Fibroblast of pulmonary artery (primary cell): ENCODE results near the gene BSN.

ENCODE experiments used
- DNase-seq: peaks from one replicate; pipeline ENCODE4 v3.0.0-alpha.2; 2010; ENCODE audit warnings: low read depth
- H3K4me3 ChIP-seq: replicated peaks from 2 replicates; pipeline ENCODE4 v1.5.1; 2011; ENCODE audit warnings: low read depth, mild to moderate bottlenecking, control low read depth, low read length, moderate library complexity
- CTCF ChIP-seq: IDR thresholded peaks from 2 replicates; pipeline ENCODE4 v1.5.1; 2011; ENCODE audit warnings: mild to moderate bottlenecking, control low read depth, low read length, inconsistent platforms; ENCODE audit errors: missing control alignments

BSN gene

GRCh38 chr3:49647741-49648140 is 93.5 kb downstream of the BSN start:
- no peak overlapping the region for H3K4me3 ChIP-seq
- no peak for DNase-seq

DNA sequence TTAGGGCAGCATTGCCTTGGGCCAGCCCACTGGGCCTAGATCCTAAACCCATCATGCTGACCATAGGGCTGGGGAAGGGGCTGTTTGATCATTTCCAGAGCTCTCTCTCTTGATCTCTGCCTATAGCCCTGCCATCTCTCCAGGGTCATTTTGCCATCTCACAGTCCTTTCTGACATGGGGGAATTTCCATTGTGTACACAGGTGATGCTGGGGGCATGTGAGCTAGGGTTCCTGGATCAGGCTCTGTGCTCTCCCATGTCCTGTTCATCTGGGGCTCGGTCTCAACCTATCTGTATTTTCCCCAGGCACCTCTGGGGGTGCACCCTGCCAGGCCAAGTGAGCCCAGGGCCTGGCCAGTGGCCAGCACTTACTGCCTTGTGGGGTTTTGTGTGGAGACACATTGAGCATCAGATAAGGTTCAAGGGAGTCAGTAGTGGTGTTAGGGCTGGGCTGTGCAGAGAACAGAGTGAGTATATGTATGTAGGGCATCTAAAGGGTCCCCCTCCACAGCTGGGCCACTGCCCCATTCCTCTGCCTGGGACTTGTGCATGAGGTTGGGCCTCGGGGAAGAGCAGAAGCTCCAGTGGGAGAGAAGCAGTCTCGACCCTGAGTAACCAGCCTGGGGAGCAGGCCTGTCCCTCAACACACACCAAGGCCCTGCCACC is 94.2 kb downstream of the BSN start:
- no peak for TF ChIP-seq CTCF
- no peak overlapping the region for H3K4me3 ChIP-seq
- DNase-seq: no peak

More at GRCh38 chr3:49647741-49648140, 93.5 kb downstream of the BSN start:
- TF ChIP-seq CTCF: no peak

- TF ChIP-seq CTCF: no peak
- no peak for DNase-seq
- H3K4me3 ChIP-seq: no peak overlapping the region
These were observed 95.3 kb downstream of the BSN start for GRCh38 chr3:49649576-49649975.

DNA sequence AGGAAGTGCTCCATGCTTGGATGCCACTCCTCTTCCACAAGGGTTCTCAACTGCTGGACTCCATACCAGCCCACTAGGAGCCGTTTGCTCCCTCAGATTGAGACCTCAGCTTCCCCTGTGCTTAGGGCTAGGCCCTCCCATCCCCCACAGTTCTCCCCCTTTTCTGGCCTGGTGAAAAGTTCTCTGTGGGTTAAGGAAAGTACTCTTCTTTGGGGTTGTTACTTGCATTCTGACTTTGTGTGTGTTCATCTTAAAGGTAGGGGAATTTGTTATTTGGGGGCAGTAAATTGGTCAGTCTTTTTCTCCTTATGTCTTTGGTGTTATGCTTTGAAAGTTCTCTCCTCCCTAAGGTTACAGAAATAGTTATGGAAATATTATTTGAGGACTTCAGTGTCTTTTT is 95.9 kb downstream of the BSN start:
- TF ChIP-seq CTCF: no peak
- no peak for DNase-seq
- H3K4me3 ChIP-seq: no peak overlapping the region

GRCh38 chr3:49650637-49651036 is 96.4 kb downstream of the BSN start:
- TF ChIP-seq CTCF: no peak
- no peak overlapping the region for H3K4me3 ChIP-seq
- DNase-seq: no peak

DNA sequence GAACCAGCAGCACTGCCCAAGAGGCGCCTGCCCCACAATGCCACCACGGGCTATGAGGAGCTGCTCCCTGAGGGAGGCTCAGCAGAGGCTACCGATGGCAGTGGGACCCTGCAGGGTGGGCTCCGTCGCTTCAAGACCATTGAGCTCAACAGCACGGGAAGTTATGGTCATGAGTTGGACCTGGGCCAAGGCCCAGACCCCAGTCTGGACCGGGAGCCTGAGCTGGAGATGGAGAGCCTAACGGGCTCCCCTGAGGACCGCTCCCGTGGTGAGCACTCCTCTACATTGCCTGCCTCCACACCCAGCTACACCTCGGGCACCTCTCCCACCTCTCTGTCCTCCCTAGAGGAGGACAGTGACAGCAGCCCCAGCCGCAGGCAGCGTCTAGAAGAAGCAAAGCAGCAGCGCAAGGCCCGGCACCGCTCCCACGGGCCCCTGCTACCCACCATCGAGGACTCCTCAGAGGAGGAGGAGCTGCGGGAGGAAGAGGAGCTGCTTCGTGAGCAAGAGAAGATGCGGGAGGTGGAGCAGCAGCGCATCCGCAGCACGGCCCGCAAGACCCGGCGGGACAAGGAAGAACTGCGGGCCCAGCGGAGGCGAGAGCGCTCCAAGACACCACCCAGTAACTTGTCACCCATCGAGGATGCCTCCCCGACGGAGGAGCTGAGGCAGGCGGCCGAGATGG is 98.1 kb downstream of the BSN start:
- no peak overlapping the region for H3K4me3 ChIP-seq
- no peak for TF ChIP-seq CTCF
- no peak for DNase-seq
